HepG2 (cell line): ENCODE measurements around the gene PITRM1. TPM values are rescaled to one million over a fixed set of nuclear protein-coding genes. Genes with fewer than 3 reads are reported as not detected.

ENCODE experiments used
- ARID2 ChIP-seq: sonication (generic); formaldehyde crosslinking; IDR thresholded peaks from 2 replicates; pipeline ENCODE4 v1.8.1; 2022; ENCODE audit warnings: mild to moderate bottlenecking, missing genetic modification reagents, borderline replicate concordance
- BCL6 ChIP-seq: IDR thresholded peaks from 2 replicates; pipeline ENCODE4 v1.6.1; 2016; ENCODE audit warnings: missing genetic modification reagents, missing compliant biosample characterization
- BHLHE40 ChIP-seq: IDR thresholded peaks from 2 replicates; pipeline ENCODE4 v1.6.1; 2011; ENCODE audit warnings: low read length, improper control_type of control experiment
- ELF1 ChIP-seq: sonication (generic); formaldehyde crosslinking; IDR thresholded peaks from 2 replicates; pipeline ENCODE4 v1.4.0; 2020; ENCODE audit warnings: missing genetic modification reagents
- FOXK1 ChIP-seq: sonication (generic); formaldehyde crosslinking; IDR thresholded peaks from 2 replicates; pipeline ENCODE4 v1.4.0; 2020; ENCODE audit warnings: low read depth, missing genetic modification reagents, borderline replicate concordance
- GATA4 ChIP-seq: sonication (generic); IDR thresholded peaks from 2 replicates; pipeline ENCODE4 v1.6.1; 2016; ENCODE audit warnings: antibody characterized with exemption, low read depth, borderline replicate concordance
- GTF3A ChIP-seq: sonication (generic); formaldehyde crosslinking; conservative IDR thresholded peaks from 2 replicates; pipeline ENCODE4 v1.4.0; 2020; ENCODE audit warnings: mild to moderate bottlenecking, missing genetic modification reagents
- HMG20A ChIP-seq: IDR thresholded peaks from 2 replicates; pipeline ENCODE4 v1.6.1; 2016; ENCODE audit warnings: borderline replicate concordance
- JDP2 ChIP-seq: sonication (generic); formaldehyde crosslinking; IDR thresholded peaks from 2 replicates; pipeline ENCODE4 v1.8.1; 2022; ENCODE audit warnings: missing genetic modification reagents, borderline replicate concordance
- KLF15 ChIP-seq: sonication (generic); formaldehyde crosslinking; IDR thresholded peaks from 2 replicates; pipeline ENCODE4 v1.8.1; 2023; ENCODE audit warnings: borderline replicate concordance, mild to moderate bottlenecking, inconsistent platforms, missing genetic modification reagents, mixed read lengths
- MTA1 ChIP-seq: sonication (generic); formaldehyde crosslinking; IDR thresholded peaks from 2 replicates; pipeline ENCODE4 v1.4.0; 2020; ENCODE audit warnings: missing genetic modification reagents, mild to moderate bottlenecking, borderline replicate concordance
- NKX3-1 ChIP-seq: sonication (generic); formaldehyde crosslinking; IDR thresholded peaks from 2 replicates; pipeline ENCODE4 v1.5.0; 2020; ENCODE audit warnings: missing genetic modification reagents
- NPAS2 ChIP-seq: sonication (generic); formaldehyde crosslinking; IDR thresholded peaks from 2 replicates; pipeline ENCODE4 v1.8.0; 2022; ENCODE audit warnings: mild to moderate bottlenecking, missing genetic modification reagents, borderline replicate concordance
- PHB2 ChIP-seq: fragments of 450-650 bp; IDR thresholded peaks from 2 replicates; pipeline ENCODE4 v1.6.1; 2018; ENCODE audit not compliant: partially characterized antibody
- SOX13 ChIP-seq, 3 experiments: fragments of 450-650 bp in 1 of 3; sonication (generic) in 1 of 3; formaldehyde crosslinking in 1 of 3; IDR thresholded peaks in 2 of 3; conservative IDR thresholded peaks in 1 of 3; 2 replicates each; pipeline versions ENCODE4 v1.5.0 to v1.6.1; 2016 to 2020; ENCODE audit warnings: antibody characterized with exemption in 1 of 3, mild to moderate bottlenecking in 1 of 3, missing compliant biosample characterization in 1 of 3, missing genetic modification reagents in 1 of 3, moderate library complexity in 1 of 3
- THAP11 ChIP-seq: IDR thresholded peaks from 2 replicates; pipeline ENCODE4 v1.6.1; 2016; ENCODE audit warnings: missing biosample characterization, missing genetic modification reagents
- XBP1 ChIP-seq: sonication (generic); formaldehyde crosslinking; IDR thresholded peaks from 2 replicates; pipeline ENCODE4 v1.5.0; 2020; ENCODE audit warnings: missing genetic modification reagents
- ZBTB42 ChIP-seq: sonication (generic); formaldehyde crosslinking; IDR thresholded peaks from 2 replicates; pipeline ENCODE4 v1.5.0; 2020; ENCODE audit warnings: mild to moderate bottlenecking, missing genetic modification reagents
- ZNF510 ChIP-seq: sonication (generic); formaldehyde crosslinking; IDR thresholded peaks from 2 replicates; pipeline ENCODE4 v1.4.0; 2020; ENCODE audit warnings: low read depth, mild to moderate bottlenecking, missing genetic modification reagents
- ZNF775 ChIP-seq: sonication (generic); formaldehyde crosslinking; IDR thresholded peaks from 2 replicates; pipeline ENCODE4 v1.4.0; 2020; ENCODE audit warnings: missing genetic modification reagents, mild to moderate bottlenecking, moderate library complexity, borderline replicate concordance
- polyA plus RNA-seq, 8 experiments: library from polyadenylated mRNA; depleted of rRNA in 3 of 8; stranded (reverse) in 7 of 8; unstranded in 1 of 8; fragments of >200 nt; fragmentation: Illumina TruSeq in 4 of 8; extraction: Trizol in 4 of 8; gene quantifications; 2 replicates each; pipeline versions ENCODE4 v1.2.1 to v1.2.3, GENCODE V29; 2011 to 2016; ENCODE audit warnings: low read depth in 4 of 8, missing spikeins in 1 of 8, mixed read lengths in 1 of 8; ENCODE audit not compliant: insufficient read depth in 1 of 8
- total RNA-seq, 5 experiments: library from RNA; depleted of rRNA; stranded (reverse); fragments of >200 nt; fragmentation: Illumina TruSeq; extraction: Trizol; gene quantifications; 2 replicates each; pipeline ENCODE4 v1.2.3, GENCODE V29; 2016; ENCODE audit warnings: low read depth in 1 of 5
- TF ChIP-seq, protein P1 (sequence below): sonication (generic); formaldehyde crosslinking; IDR thresholded peaks from 2 replicates; pipeline ENCODE4 v1.4.0; 2020; ENCODE audit warnings: missing genetic modification reagents
- TF ChIP-seq, protein P2 (sequence below): sonication (generic); formaldehyde crosslinking; IDR thresholded peaks from 2 replicates; pipeline ENCODE4 v1.4.0; 2020; ENCODE audit warnings: mild to moderate bottlenecking, missing genetic modification reagents, borderline replicate concordance
- TF ChIP-seq, protein P3 (sequence below): sonication (generic); formaldehyde crosslinking; IDR thresholded peaks from 2 replicates; pipeline ENCODE4 v1.9.0; 2021; ENCODE audit warnings: missing genetic modification reagents, mild to moderate bottlenecking, borderline replicate concordance

Gene PITRM1
- total and polyA plus RNA-seq, 2 of the 13 experiments (the other 11 are each of a cell fraction or from before 2014, with no cell fraction given), result 16.4 to 29.0 TPM

DNA sequence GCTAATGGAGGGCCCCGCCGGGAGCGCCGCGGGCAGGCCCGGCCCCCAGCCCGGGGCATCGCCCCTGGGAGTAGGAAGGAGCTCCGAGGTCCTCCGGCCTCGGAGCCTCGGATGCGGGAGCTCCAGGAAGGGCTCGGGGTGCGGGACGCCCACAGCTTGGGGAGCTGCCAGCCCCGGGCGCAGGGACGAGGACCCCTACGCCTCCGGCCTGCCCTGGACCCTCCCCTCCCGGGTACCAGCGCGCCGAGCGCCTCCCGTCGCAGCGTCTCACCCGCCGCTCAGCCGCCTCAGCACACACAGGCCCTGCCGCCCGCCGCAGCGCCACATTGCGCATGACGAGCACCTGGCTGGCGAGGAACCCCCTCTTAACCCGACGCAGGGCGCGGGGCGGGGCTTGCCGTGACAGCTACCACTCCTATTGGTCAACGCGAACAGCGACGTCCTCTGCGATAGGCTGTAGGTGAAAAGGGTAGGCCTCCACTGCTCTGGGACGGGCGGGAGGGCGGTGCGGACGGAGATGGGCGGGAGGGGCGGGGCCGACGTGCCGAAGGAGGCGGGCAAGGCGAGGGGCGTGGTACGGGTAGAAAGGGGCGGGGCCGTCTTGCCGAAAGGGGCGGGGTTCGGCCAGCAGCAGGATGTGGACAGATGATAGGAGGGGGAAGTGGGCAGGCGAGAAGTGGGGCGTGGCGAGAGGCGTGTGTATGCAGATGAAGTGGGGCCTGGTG, at the start of gene PITRM1 (continued):
- TF ChIP-seq, protein P1, sequence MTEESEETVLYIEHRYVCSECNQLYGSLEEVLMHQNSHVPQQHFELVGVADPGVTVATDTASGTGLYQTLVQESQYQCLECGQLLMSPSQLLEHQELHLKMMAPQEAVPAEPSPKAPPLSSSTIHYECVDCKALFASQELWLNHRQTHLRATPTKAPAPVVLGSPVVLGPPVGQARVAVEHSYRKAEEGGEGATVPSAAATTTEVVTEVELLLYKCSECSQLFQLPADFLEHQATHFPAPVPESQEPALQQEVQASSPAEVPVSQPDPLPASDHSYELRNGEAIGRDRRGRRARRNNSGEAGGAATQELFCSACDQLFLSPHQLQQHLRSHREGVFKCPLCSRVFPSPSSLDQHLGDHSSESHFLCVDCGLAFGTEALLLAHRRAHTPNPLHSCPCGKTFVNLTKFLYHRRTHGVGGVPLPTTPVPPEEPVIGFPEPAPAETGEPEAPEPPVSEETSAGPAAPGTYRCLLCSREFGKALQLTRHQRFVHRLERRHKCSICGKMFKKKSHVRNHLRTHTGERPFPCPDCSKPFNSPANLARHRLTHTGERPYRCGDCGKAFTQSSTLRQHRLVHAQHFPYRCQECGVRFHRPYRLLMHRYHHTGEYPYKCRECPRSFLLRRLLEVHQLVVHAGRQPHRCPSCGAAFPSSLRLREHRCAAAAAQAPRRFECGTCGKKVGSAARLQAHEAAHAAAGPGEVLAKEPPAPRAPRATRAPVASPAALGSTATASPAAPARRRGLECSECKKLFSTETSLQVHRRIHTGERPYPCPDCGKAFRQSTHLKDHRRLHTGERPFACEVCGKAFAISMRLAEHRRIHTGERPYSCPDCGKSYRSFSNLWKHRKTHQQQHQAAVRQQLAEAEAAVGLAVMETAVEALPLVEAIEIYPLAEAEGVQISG (CRISPR knock-in tag), result peak; percentile 54
- TF ChIP-seq THAP11 (CRISPR knock-in tag) (peak; percentile 53), BHLHE40 (no peak), GATA4 (peak; percentile 76; the same call in 1 of the 2 replicates), XBP1 (no peak), NPAS2 (CRISPR knock-in tag) (no peak), HMG20A (CRISPR knock-in tag) (no peak), SOX13 (IDR thresholded peaks at IDR 0.05) (no peak), SOX13 (CRISPR knock-in tag; conservative IDR thresholded peaks at IDR 0.05 in 1 of 2, IDR thresholded peaks at IDR 0.05 in 1 of 2) (peak in 1 of 2 experiments; percentile 33; a peak in 1 of 4 replicates), KLF15 (CRISPR knock-in tag) (peak; percentile 66; the same call in 1 of the 2 replicates), ZBTB42 (CRISPR knock-in tag) (no peak), MTA1 (peak; percentile 62; the same call in 1 of the 2 replicates), FOXK1 (CRISPR knock-in tag) (peak; percentile 48; the same call in 1 of the 2 replicates), NKX3-1 (CRISPR knock-in tag) (peak; percentile 26; the same call in 1 of the 2 replicates), ZNF775 (CRISPR knock-in tag) (no peak), ZNF510 (CRISPR knock-in tag) (no peak), PHB2 (no peak), BCL6 (CRISPR knock-in tag) (peak; percentile 20; the same call in 1 of the 2 replicates), ELF1 (CRISPR knock-in tag) (0 out of 2 replicates have a peak, but pooled peaks have one; percentile 21), JDP2 (CRISPR knock-in tag) (no peak), ARID2 (CRISPR knock-in tag) (no peak), GTF3A (CRISPR knock-in tag) (no peak)
- TF ChIP-seq, protein P2, sequence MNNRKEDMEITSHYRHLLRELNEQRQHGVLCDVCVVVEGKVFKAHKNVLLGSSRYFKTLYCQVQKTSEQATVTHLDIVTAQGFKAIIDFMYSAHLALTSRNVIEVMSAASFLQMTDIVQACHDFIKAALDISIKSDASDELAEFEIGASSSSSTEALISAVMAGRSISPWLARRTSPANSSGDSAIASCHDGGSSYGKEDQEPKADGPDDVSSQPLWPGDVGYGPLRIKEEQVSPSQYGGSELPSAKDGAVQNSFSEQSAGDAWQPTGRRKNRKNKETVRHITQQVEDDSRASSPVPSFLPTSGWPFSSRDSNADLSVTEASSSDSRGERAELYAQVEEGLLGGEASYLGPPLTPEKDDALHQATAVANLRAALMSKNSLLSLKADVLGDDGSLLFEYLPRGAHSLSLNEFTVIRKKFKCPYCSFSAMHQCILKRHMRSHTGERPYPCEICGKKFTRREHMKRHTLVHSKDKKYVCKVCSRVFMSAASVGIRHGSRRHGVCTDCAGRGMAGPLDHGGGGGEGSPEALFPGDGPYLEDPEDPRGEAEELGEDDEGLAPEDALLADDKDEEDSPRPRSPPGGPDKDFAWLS (CRISPR knock-in tag), result no peak
- TF ChIP-seq, protein P3, sequence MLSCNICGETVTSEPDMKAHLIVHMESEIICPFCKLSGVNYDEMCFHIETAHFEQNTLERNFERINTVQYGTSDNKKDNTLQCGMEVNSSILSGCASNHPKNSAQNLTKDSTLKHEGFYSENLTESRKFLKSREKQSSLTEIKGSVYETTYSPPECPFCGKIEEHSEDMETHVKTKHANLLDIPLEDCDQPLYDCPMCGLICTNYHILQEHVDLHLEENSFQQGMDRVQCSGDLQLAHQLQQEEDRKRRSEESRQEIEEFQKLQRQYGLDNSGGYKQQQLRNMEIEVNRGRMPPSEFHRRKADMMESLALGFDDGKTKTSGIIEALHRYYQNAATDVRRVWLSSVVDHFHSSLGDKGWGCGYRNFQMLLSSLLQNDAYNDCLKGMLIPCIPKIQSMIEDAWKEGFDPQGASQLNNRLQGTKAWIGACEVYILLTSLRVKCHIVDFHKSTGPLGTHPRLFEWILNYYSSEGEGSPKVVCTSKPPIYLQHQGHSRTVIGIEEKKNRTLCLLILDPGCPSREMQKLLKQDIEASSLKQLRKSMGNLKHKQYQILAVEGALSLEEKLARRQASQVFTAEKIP (CRISPR knock-in tag), result no peak
